Gastrocnemius medialis (tissue), 4 donors: Measurements from ENCODE around the gene PTGIR. TPM values are rescaled to one million over a fixed set of nuclear protein-coding genes. Genes with fewer than 3 reads are reported as not detected.
A peak's percentile ranks its signal among the peaks of the same experiment; 100 is the strongest.

Source experiments
- ATAC-seq, 2 donors: fragments of 150-250 bp; one replicate each; pipeline ENCODE4 v1.9.1; 2016
- DNase-seq, 2 donors: peaks; one replicate each; pipeline ENCODE4 v3.0.0-alpha.2; 2019
- H3K27ac ChIP-seq, 4 donors: fragments of 200-600 bp; sonication (generic); 1 replicate in 1 of 4; 2 replicates in 3 of 4; pipeline ENCODE4 v1.5.1; 2016 to 2018; ENCODE audit warnings: mild to moderate bottlenecking in 2 of 4, moderate library complexity in 1 of 4
- H3K27me3 ChIP-seq, 3 donors: fragments of 200-600 bp; sonication (generic) in 2 of 3; 1 replicate in 1 of 3; 2 replicates in 2 of 3; pipeline versions ENCODE4 v1.5.1 to v1.6.0; 2016 to 2019; ENCODE audit warnings: mild to moderate bottlenecking in 1 of 3, moderate library complexity in 1 of 3
- H3K36me3 ChIP-seq, 2 donors: fragments of 200-600 bp; sonication (generic) in 1 of 2; one replicate each; pipeline ENCODE4 v1.5.1; 2017 to 2018
- H3K4me1 ChIP-seq, 2 donors: fragments of 200-600 bp; sonication (generic) in 1 of 2; one replicate each; pipeline ENCODE4 v1.5.1; 2016 to 2017; ENCODE audit warnings: mild to moderate bottlenecking in 2 of 2
- H3K4me3 ChIP-seq, 4 donors: fragments of 200-600 bp; sonication (generic) in 3 of 4; 1 replicate in 1 of 4; 2 replicates in 3 of 4; pipeline ENCODE4 v1.5.1; 2016 to 2019; ENCODE audit warnings: mild to moderate bottlenecking in 2 of 4
- H3K9me3 ChIP-seq, 3 donors: fragments of 200-600 bp; sonication (generic) in 2 of 3; 1 replicate in 1 of 3; 2 replicates in 2 of 3; pipeline ENCODE4 v1.5.1; 2016 to 2019
- CTCF ChIP-seq, 5 experiments: fragments of 450-650 bp in 3 of 5; fragments of 200-600 bp in 2 of 5; sonication (generic) in 2 of 5; IDR thresholded peaks in 4 of 5; conservative IDR thresholded peaks in 1 of 5; 1 replicate in 4 of 5; 2 replicates in 1 of 5; pipeline ENCODE4 v1.5.1; 2016 to 2019; ENCODE audit warnings: antibody characterized with exemption in 5 of 5, mild to moderate bottlenecking in 3 of 5, moderate library complexity in 3 of 5
- POLR2A ChIP-seq, 2 donors: fragments of 450-650 bp; IDR thresholded peaks; one replicate each; pipeline ENCODE4 v1.6.1; 2017; ENCODE audit warnings: antibody characterized with exemption in 2 of 2, mild to moderate bottlenecking in 2 of 2, moderate library complexity in 2 of 2
- in situ Hi-C, 4 donors: fragments of 200-750 bp; cut with MboI; loops; one replicate each; pipeline versions ENCODE4 v1.15.0 to v1.8.0; 2017; ENCODE audit warnings: low sequenced_read_pairs in 4 of 4
- intact Hi-C: fragments of 100-400 bp; cut with DNase I; formaldehyde crosslinking; loops from one replicate; pipeline ENCODE4 v1.15.1; 2023; ENCODE audit warnings: low total_unique reads
- total RNA-seq, 4 donors: library from RNA; depleted of rRNA; stranded (reverse); fragments of >200 nt; gene quantifications; one replicate each; pipeline versions ENCODE4 v1.1.0 to v1.2.3, GENCODE V29; 2016

The PTGIR gene
- total RNA-seq, 4 donors from 2014 or later, result 0.87 to 1.7 (median 1.3) TPM

- Histone ChIP-seq H3K4me1 (peaks cover 32 to 34% of the 10 kb centered on the region in 2 donors), H3K36me3 (no peaks in the 10 kb centered on the region), H3K4me3 (no peak overlapping the region), H3K27ac (peak overlapping the region; percentile 22 to 61 (median 44)), H3K27me3 (no peaks in the 10 kb centered on the region), H3K9me3 (no peaks in the 10 kb centered on the region)
- TF ChIP-seq CTCF (IDR thresholded peaks at IDR 0.05 in 4 of 5, conservative IDR thresholded peaks at IDR 0.05 in 1 of 5) (no peak), POLR2A (IDR thresholded peaks at IDR 0.05) (no peak)
- in situ Hi-C loops, result loop anchor here in 2 of 4 donors (5.0 to 10.0 kb wide), 2 partner anchors 44 to 46 kb away; partner anchors contain the start of gene DACT3 (in 2 of the 2)
- no peak for DNase-seq
- intact Hi-C loops, result no loop called here
- ATAC-seq, result peak; percentile 61 to 81
Observed at GRCh38 chr19:46618670-46619231, 6.1 kb downstream of the PTGIR start.

- in situ Hi-C loops (loop anchor here in 2 of 4 donors (5.0 to 10.0 kb wide), 2 partner anchors 45 to 47 kb away; partner anchors contain the start of gene DACT3 (in 2 of the 2)), intact Hi-C loops (no loop called here)
- no peak for DNase-seq
Observed at GRCh38 chr19:46617601-46618000, 7.3 kb downstream of the PTGIR start.

GRCh38 chr19:46616631-46617322 lies 8.1 kb downstream of the PTGIR start:
- H3K4me3 ChIP-seq, result no peak overlapping the region
- DNase-seq, result no peak
- in situ Hi-C loops, result loop anchor here in 2 of 4 donors (5.0 to 10.0 kb wide), 2 partner anchors 46 to 48 kb away; partner anchors contain the start of gene DACT3 (in 2 of the 2)

More at GRCh38 chr19:46617601-46618000, 7.3 kb downstream of the PTGIR start:
- Histone ChIP-seq H3K36me3 (no peaks in the 10 kb centered on the region), H3K9me3 (no peaks in the 10 kb centered on the region), H3K4me3 (no peak overlapping the region), H3K4me1 (peaks cover 32 to 34% of the 10 kb centered on the region in 2 donors), H3K27me3 (no peaks in the 10 kb centered on the region), H3K27ac (no peak overlapping the region)
- no peak for TF ChIP-seq CTCF (IDR thresholded peaks at IDR 0.05 in 4 of 5, conservative IDR thresholded peaks at IDR 0.05 in 1 of 5)
- no peak for TF ChIP-seq POLR2A (IDR thresholded peaks at IDR 0.05)
- no peak for ATAC-seq

GRCh38 chr19:46615966-46616365 lies 8.9 kb downstream of the PTGIR start:
- DNase-seq (no peak), ATAC-seq (no peak)
- Histone ChIP-seq H3K4me1 (peaks cover 24 to 32% of the 10 kb centered on the region in 2 donors), H3K9me3 (no peaks in the 10 kb centered on the region), H3K4me3 (no peak overlapping the region), H3K27me3 (no peaks in the 10 kb centered on the region), H3K27ac (no peak overlapping the region), H3K36me3 (no peaks in the 10 kb centered on the region)
- no peak for TF ChIP-seq CTCF (IDR thresholded peaks at IDR 0.05 in 4 of 5, conservative IDR thresholded peaks at IDR 0.05 in 1 of 5)
- no peak for TF ChIP-seq POLR2A (IDR thresholded peaks at IDR 0.05)
- in situ Hi-C loops, result loop anchor here in 2 of 4 donors (5.0 to 10.0 kb wide), 2 partner anchors 46 to 49 kb away; partner anchors contain the start of gene DACT3 (in 2 of the 2)
- intact Hi-C loops, result no loop called here

More at GRCh38 chr19:46616631-46617322, 8.1 kb downstream of the PTGIR start:
- peaks cover 32% of the 10 kb centered on the region in 2 donors for H3K4me1 ChIP-seq
- H3K27ac ChIP-seq, result no peak overlapping the region
- H3K27me3 ChIP-seq, result no peaks in the 10 kb centered on the region
- H3K9me3 ChIP-seq, result no peaks in the 10 kb centered on the region
- intact Hi-C loops, result no loop called here
- no peaks in the 10 kb centered on the region for H3K36me3 ChIP-seq
- TF ChIP-seq CTCF (IDR thresholded peaks at IDR 0.05 in 4 of 5, conservative IDR thresholded peaks at IDR 0.05 in 1 of 5), result peak in 1 of 5 experiments; percentile 19
- no peak for TF ChIP-seq POLR2A (IDR thresholded peaks at IDR 0.05)
- ATAC-seq, result no peak
